ENCODE measurements around the gene SLC24A1.

DNA sequence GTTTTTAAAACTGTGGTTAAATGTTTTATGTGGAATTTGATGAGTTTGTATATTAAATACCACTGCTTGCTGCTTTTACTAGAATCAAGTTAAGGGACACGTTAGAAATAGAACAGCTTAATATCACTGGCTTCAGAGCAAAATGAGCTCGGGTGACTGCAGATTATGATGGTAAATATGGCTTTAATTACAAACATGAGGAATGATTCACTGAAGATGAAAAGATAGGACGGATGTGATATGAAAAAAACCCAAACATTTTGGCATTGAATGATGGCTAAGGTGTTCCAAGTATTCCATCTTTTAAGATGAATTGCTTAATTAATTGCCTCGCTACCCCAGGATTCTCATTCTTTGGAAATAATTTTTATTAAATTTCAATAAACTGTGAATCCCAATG lies 33.7 kb downstream of the SLC24A1 start:
- no peak for TF ChIP-seq ZNF324 (tag by site-specific recombination; IDR thresholded peaks at IDR 0.05)
- no peak for TF ChIP-seq CTCF (tag by site-specific recombination; IDR thresholded peaks at IDR 0.05)
